ENCODE measurements around the gene KRTAP5-9. TPM values are rescaled to one million over a fixed set of nuclear protein-coding genes. Genes with fewer than 3 reads are reported as not detected.

KRTAP5-9 gene, protein sequence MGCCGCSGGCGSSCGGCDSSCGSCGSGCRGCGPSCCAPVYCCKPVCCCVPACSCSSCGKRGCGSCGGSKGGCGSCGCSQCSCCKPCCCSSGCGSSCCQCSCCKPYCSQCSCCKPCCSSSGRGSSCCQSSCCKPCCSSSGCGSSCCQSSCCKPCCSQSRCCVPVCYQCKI
- total RNA-seq (2013; cell fraction: nucleolus; rRNA removed): 0.50 TPM in 1 of 2 replicates, not detected in the other
- total RNA-seq (2014; rRNA removed): not detected in 2 replicates
- total RNA-seq (2014; rRNA removed; fragmentation: Illumina TruSeq; extraction: Trizol): 0.18 TPM in 1 of 2 replicates, not detected in the other
- total RNA-seq (2021): not detected in 2 replicates
- polyA plus RNA-seq (2011; ENCODE audit: low read depth): 0.62 TPM
- polyA plus RNA-seq (2011; rRNA removed): 0.13 and 0.20 TPM in 2 replicates
- 0.25 and 0.40 TPM in 2 replicates for polyA plus RNA-seq (2011; cell fraction: cytosol; rRNA removed)
- polyA plus RNA-seq (2011; cell fraction: nucleus; rRNA removed): 2.3 and 2.7 TPM in 2 replicates
- 0.42 and 0.49 TPM in 2 replicates for polyA plus RNA-seq (2012)
- polyA plus RNA-seq (2014; fragmentation: Illumina TruSeq; extraction: Trizol): 0.06 TPM in 1 of 2 replicates, not detected in the other
- polyA plus RNA-seq (2014; fragmentation: Nextera tagmentation; extraction: Ambion mirVana): under 1 TPM in 1 of 2 experiments, not detected in 1; 0.07 TPM
- 0.06 and 0.38 TPM in 2 replicates for polyA plus RNA-seq (2014; rRNA removed)
- under 1 TPM in 1 of 2 experiments, not detected in 1; 0.24 TPM for polyA plus RNA-seq (2016; fragmentation: Nextera tagmentation; extraction: Ambion mirVana)
- 0.41 TPM in 1 of 2 replicates, not detected in the other for polyA minus RNA-seq (2011; rRNA and poly(A)+ RNA removed)
- not detected in 2 replicates for polyA minus RNA-seq (2011; cell fraction: cytosol; rRNA and poly(A)+ RNA removed)
- polyA minus RNA-seq (2011; cell fraction: nucleus; rRNA and poly(A)+ RNA removed): 0.38 TPM in 1 of 2 replicates, not detected in the other
- Bru-seq, nascent RNA: percentile 21 among the genes with signal in this experiment
- BruChase-seq, experiment 1, labeled RNA remaining after a 6-hour chase: percentile 24 among the genes with signal in this experiment
- BruChase-seq, experiment 2, labeled RNA remaining after a 2-hour chase: percentile 33 among the genes with signal in this experiment
- long read RNA-seq, experiment 1: 0 reads
- long read RNA-seq, experiment 2: 0 reads

DNA sequence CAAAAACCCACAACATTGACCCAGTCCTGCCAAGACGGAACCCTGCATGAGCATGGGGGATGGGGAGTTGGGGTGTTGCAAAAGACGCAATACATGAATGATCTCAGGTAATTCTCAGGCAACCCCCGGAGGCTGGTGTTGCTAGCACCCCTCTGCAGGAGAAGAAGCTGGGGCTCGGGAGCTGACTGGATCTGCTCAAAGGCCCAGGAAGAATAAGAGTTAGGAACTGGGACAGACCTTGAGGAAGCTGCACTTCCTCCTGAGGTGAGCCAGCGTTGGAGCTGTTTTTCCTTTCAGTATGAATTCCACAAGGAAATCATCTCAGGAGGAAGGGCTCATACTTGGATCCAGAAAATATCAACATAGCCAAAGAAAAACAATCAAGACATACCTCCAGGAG, at the start of gene KRTAP5-9:
TSS of gene KRTAP5-9 (plus strand) at position 301 of the 400 bp plus-strand sequence. CDS start 238 bp downstream, outside the sequence.
- no peak for FAIRE-seq
- in situ Hi-C loops (cut with MboI): no loop called here

More for the DNA sequence above, at the start of gene KRTAP5-9:
- H4K20me1 ChIP-seq (ENCODE audit: control insufficient read depth, insufficient read depth): no peaks in the 10 kb centered on the region
- POLR2A ChIA-PET: no interaction called here
- peaks cover 15% of the 10 kb centered on the region for H3K9me3 ChIP-seq (replicated peaks; ENCODE audit: control insufficient read depth, insufficient read depth, low read length)
- DNase-seq (ENCODE audit: low read depth, low spot score): no peak
- H3K27ac ChIP-seq (ENCODE audit: control insufficient read depth, insufficient read depth): no peak within 1 kb of the TSS
- RAD21 ChIA-PET (ENCODE audit: unreplicated experiment): no interaction called here
- H3K4me2 ChIP-seq (ENCODE audit: control insufficient read depth, insufficient read depth): no peak within 1 kb of the TSS
- no peaks in the 10 kb centered on the region for H3K27me3 ChIP-seq (replicated peaks in 1 of 2; ENCODE audit: control insufficient read depth in 2 of 2, insufficient read depth in 2 of 2, low read length in 1 of 2)
- no peak for ATAC-seq
- peaks cover 24% of the 10 kb centered on the region for H3K4me1 ChIP-seq (ENCODE audit: control insufficient read depth, insufficient read depth, low read length)
- intact Hi-C loops (cut with micrococcal nuclease; ENCODE audit: unreplicated experiment): no loop called here
- H2AFZ ChIP-seq (ENCODE audit: control insufficient read depth, low read depth, low read length): no peak within 1 kb of the TSS
- TF ChIP-seq EZH2 (IDR thresholded peaks at IDR 0.05; ENCODE audit: borderline replicate concordance, control insufficient read depth, low read depth, low read length) (no peak), CREB1 (IDR thresholded peaks at IDR 0.05; ENCODE audit: low read depth) (no peak), HDAC6 (IDR thresholded peaks at IDR 0.05; ENCODE audit: unreplicated experiment) (no peak), RB1 (IDR thresholded peaks at IDR 0.05; ENCODE audit: borderline replicate concordance) (no peak), NFIC (IDR thresholded peaks at IDR 0.05; ENCODE audit: low read depth, low read length) (no peak), ASH2L (IDR thresholded peaks at IDR 0.05; ENCODE audit: borderline replicate concordance, low read depth) (no peak), NR2F1 (conservative IDR thresholded peaks at IDR 0.05) (no peak), FOXK2 (IDR thresholded peaks at IDR 0.05) (no peak), SMAD5 (IDR thresholded peaks at IDR 0.05; ENCODE audit: low read depth) (no peak)
- TF ChIP-seq, protein P1, sequence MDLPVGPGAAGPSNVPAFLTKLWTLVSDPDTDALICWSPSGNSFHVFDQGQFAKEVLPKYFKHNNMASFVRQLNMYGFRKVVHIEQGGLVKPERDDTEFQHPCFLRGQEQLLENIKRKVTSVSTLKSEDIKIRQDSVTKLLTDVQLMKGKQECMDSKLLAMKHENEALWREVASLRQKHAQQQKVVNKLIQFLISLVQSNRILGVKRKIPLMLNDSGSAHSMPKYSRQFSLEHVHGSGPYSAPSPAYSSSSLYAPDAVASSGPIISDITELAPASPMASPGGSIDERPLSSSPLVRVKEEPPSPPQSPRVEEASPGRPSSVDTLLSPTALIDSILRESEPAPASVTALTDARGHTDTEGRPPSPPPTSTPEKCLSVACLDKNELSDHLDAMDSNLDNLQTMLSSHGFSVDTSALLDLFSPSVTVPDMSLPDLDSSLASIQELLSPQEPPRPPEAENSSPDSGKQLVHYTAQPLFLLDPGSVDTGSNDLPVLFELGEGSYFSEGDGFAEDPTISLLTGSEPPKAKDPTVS (IDR thresholded peaks at IDR 0.05; ENCODE audit: low read depth, low read length): no peak
- TF ChIP-seq, protein P2, sequence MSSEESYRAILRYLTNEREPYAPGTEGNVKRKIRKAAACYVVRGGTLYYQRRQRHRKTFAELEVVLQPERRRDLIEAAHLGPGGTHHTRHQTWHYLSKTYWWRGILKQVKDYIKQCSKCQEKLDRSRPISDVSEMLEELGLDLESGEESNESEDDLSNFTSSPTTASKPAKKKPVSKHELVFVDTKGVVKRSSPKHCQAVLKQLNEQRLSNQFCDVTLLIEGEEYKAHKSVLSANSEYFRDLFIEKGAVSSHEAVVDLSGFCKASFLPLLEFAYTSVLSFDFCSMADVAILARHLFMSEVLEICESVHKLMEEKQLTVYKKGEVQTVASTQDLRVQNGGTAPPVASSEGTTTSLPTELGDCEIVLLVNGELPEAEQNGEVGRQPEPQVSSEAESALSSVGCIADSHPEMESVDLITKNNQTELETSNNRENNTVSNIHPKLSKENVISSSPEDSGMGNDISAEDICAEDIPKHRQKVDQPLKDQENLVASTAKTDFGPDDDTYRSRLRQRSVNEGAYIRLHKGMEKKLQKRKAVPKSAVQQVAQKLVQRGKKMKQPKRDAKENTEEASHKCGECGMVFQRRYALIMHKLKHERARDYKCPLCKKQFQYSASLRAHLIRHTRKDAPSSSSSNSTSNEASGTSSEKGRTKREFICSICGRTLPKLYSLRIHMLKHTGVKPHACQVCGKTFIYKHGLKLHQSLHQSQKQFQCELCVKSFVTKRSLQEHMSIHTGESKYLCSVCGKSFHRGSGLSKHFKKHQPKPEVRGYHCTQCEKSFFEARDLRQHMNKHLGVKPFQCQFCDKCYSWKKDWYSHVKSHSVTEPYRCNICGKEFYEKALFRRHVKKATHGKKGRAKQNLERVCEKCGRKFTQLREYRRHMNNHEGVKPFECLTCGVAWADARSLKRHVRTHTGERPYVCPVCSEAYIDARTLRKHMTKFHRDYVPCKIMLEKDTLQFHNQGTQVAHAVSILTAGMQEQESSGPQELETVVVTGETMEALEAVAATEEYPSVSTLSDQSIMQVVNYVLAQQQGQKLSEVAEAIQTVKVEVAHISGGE (CRISPR knock-in tag; IDR thresholded peaks at IDR 0.05): no peak
- no peak within 1 kb of the TSS for H3K4me3 ChIP-seq
- 10% methylated on average over 5 of the region's 5 CpGs for WGBS (ENCODE audit: insufficient coverage, insufficient replicate concordance, low lambda C conversion rate, missing lambda C conversion rate)
- no peaks in the 10 kb centered on the region for H3K36me3 ChIP-seq (ENCODE audit: control insufficient read depth in 2 of 2, insufficient read depth in 2 of 2, low read length in 1 of 2)
- CTCF ChIA-PET: interaction anchor here (1.6 kb wide), 1 partner anchor 18 kb away, joined by 3 read pairs; no protein-coding TSS in a partner anchor
- SMC1A ChIA-PET (ENCODE audit: uncharacterized antibody, unreplicated experiment): no interaction called here
- no TSS peak for BruUV-seq (replicated peaks)
- no peak within 1 kb of the TSS for H3K9ac ChIP-seq (ENCODE audit: control insufficient read depth, insufficient read depth, low read length)
- no peaks in the 10 kb centered on the region for H3K79me2 ChIP-seq (ENCODE audit: control insufficient read depth, insufficient read depth, low read length)

All from GM12878 (cell line).